GF-D8 (cell line): ENCODE results near the gene TBC1D22A.

Experiments
- DNase-seq: peaks from one replicate; lab custom pipeline; 2025; lab: John Stamatoyannopoulos, UW

TBC1D22A gene

GRCh38 chr22:46934746-46935491 lies 172.5 kb downstream of the TBC1D22A start:
- DNase-seq, result no peak

- no peak for DNase-seq
Observed at GRCh38 chr22:46935506-46936377, 173.3 kb downstream of the TBC1D22A start.

GRCh38 chr22:46936378-46936903 lies 174.0 kb downstream of the TBC1D22A start:
- no peak for DNase-seq

GRCh38 chr22:46937185-46937584 lies 174.7 kb downstream of the TBC1D22A start:
- DNase-seq, result no peak

- no peak for DNase-seq
Observed at GRCh38 chr22:46937939-46938338, 175.5 kb downstream of the TBC1D22A start.

GRCh38 chr22:46941968-46942798 lies 179.7 kb downstream of the TBC1D22A start:
- DNase-seq, result peak; percentile 70

- peak; percentile 48 for DNase-seq
Observed at GRCh38 chr22:46942799-46943785, 180.6 kb downstream of the TBC1D22A start.

GRCh38 chr22:46945481-46945880 lies 183.0 kb downstream of the TBC1D22A start:
- DNase-seq, result no peak

- no peak for DNase-seq
Observed at GRCh38 chr22:46946383-46946962, 184.0 kb downstream of the TBC1D22A start.

GRCh38 chr22:46947516-46948257 lies 185.2 kb downstream of the TBC1D22A start:
- DNase-seq, result no peak

- DNase-seq, result no peak
Observed at GRCh38 chr22:46948411-46949144, 186.1 kb downstream of the TBC1D22A start.

- no peak for DNase-seq
Observed at GRCh38 chr22:46951350-46951749, 188.9 kb downstream of the TBC1D22A start.

- no peak for DNase-seq
Observed at GRCh38 chr22:46951973-46952372, 189.5 kb downstream of the TBC1D22A start.

- DNase-seq, result no peak
Observed at GRCh38 chr22:46953968-46954765, 191.7 kb downstream of the TBC1D22A start.

GRCh38 chr22:46954781-46955180 lies 192.3 kb downstream of the TBC1D22A start:
- DNase-seq, result no peak

GRCh38 chr22:46956498-46957215 lies 194.2 kb downstream of the TBC1D22A start:
- no peak for DNase-seq

- DNase-seq, result no peak
Observed at GRCh38 chr22:46957521-46957920, 195.1 kb downstream of the TBC1D22A start.
